Suprapubic skin (tissue), 4 donors: Measurements from ENCODE around the gene DISC1.

ENCODE experiments used
- EP300 ChIP-seq: sonication (generic); formaldehyde crosslinking; IDR thresholded peaks from one replicate; pipeline ENCODE4 v1.6.1; 2017; ENCODE audit warnings: antibody characterized with exemption
- POLR2AphosphoS5 ChIP-seq, 3 donors: sonication (generic); formaldehyde crosslinking; IDR thresholded peaks; one replicate each; pipeline ENCODE4 v1.6.1; 2017; ENCODE audit warnings: antibody characterized with exemption in 3 of 3

GRCh38 chr1:232037774-232038388 lies 411.3 kb downstream of the DISC1 start:
- TF ChIP-seq POLR2AphosphoS5 (IDR thresholded peaks at IDR 0.05) (no peak), EP300 (no peak)
